ENCODE results near the gene SMOC2.

Gene SMOC2

DNA sequence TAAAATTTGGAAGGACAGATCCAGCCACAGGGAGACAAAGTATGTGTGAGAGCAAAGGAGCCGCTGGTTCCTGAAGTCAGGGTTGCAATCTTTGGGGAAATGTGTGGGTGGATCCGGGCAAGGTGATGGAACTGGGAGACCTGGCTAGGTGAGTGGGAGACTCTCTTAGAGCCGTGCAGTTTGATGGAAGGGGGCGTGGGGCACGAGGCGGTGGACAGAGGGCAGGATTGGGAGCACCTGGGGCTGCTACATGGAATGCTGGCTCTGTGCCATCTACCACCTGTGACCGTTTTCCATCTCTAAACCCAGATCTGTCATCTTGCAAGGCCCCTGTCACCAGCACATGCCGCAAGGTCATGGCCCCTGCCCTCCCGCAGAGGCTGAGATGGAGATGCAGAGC is 268.4 kb downstream of the SMOC2 start:
- ATAC-seq (ENCODE audit: low read depth), result no peak
- H3K27ac ChIP-seq (ENCODE audit: poor library complexity, severe bottlenecking), result no peak overlapping the region
- DNase-seq (ENCODE audit: low spot score), result no peak
- H3K4me3 ChIP-seq (ENCODE audit: severe bottlenecking), result no peak overlapping the region
- no peaks in the 10 kb centered on the region for H3K4me1 ChIP-seq (ENCODE audit: insufficient read depth, poor library complexity, severe bottlenecking)
- TF ChIP-seq, protein P1, sequence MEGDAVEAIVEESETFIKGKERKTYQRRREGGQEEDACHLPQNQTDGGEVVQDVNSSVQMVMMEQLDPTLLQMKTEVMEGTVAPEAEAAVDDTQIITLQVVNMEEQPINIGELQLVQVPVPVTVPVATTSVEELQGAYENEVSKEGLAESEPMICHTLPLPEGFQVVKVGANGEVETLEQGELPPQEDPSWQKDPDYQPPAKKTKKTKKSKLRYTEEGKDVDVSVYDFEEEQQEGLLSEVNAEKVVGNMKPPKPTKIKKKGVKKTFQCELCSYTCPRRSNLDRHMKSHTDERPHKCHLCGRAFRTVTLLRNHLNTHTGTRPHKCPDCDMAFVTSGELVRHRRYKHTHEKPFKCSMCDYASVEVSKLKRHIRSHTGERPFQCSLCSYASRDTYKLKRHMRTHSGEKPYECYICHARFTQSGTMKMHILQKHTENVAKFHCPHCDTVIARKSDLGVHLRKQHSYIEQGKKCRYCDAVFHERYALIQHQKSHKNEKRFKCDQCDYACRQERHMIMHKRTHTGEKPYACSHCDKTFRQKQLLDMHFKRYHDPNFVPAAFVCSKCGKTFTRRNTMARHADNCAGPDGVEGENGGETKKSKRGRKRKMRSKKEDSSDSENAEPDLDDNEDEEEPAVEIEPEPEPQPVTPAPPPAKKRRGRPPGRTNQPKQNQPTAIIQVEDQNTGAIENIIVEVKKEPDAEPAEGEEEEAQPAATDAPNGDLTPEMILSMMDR (IDR thresholded peaks at IDR 0.05; ENCODE audit: poor library complexity, severe bottlenecking), result no peak
- H3K27me3 ChIP-seq (ENCODE audit: insufficient read depth, poor library complexity, severe bottlenecking), result no peaks in the 10 kb centered on the region
- H3K9me3 ChIP-seq (ENCODE audit: severe bottlenecking), result no peaks in the 10 kb centered on the region
- no peaks in the 10 kb centered on the region for H3K36me3 ChIP-seq (ENCODE audit: low read depth)

DNA sequence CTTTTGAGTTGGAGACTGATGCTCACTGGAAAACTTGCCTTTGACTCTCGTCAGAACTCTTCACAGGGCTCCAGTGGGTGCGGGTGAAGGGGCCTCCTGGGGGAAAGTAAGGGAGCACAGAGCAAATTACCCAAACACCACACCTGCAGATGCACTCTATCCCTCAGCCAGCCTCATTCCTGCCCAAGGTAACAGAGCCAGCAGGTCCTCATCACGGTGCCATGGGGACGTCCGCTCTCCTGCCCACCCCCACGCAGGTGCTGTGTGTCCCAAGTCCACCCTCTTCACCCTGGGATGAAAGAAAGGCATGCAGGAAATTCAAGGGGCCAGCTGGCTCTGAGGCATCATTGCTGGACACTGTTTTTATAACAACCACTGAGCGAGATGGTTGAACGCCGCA is 269.0 kb downstream of the SMOC2 start:
- Histone ChIP-seq H3K27ac (ENCODE audit: poor library complexity, severe bottlenecking) (no peak overlapping the region), H3K27me3 (ENCODE audit: insufficient read depth, poor library complexity, severe bottlenecking) (no peaks in the 10 kb centered on the region), H3K4me3 (ENCODE audit: severe bottlenecking) (no peak overlapping the region), H3K36me3 (ENCODE audit: low read depth) (no peaks in the 10 kb centered on the region), H3K4me1 (ENCODE audit: insufficient read depth, poor library complexity, severe bottlenecking) (no peaks in the 10 kb centered on the region), H3K9me3 (ENCODE audit: severe bottlenecking) (no peaks in the 10 kb centered on the region)
- DNase-seq (ENCODE audit: low spot score) (no peak), ATAC-seq (ENCODE audit: low read depth) (no peak)
- TF ChIP-seq, protein P1 (IDR thresholded peaks at IDR 0.05; ENCODE audit: poor library complexity, severe bottlenecking), result no peak

DNA sequence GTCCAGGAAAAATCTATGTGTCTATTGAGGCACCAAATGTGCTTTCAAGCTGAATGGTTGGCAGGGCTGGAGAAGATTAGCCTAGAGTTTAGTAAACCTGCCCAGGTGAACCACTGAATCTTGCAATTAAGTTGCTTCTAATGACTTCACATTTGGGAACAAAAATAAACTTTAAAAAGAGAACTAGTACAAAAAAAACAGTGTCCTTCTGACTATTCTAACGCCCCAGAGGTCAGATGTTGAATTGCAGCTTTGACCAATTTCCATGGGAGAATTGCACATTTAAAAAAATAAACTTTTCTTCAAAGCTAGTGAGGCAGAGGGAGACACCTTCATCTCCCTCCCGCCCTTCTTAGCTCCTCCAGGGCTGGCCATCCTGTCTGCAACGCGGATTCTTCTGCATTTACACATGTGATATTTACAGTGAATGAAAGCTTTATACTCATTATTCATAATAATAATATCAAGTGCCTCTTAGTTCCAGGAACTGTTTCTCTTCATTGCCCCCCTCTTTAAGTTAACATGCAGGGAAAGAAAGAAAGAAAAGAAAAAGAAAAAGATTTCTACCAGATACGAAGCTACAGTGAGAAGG is 270.2 kb downstream of the SMOC2 start:
- TF ChIP-seq, protein P1 (IDR thresholded peaks at IDR 0.05; ENCODE audit: poor library complexity, severe bottlenecking), result peak; percentile 43
- H3K27me3 ChIP-seq (ENCODE audit: insufficient read depth, poor library complexity, severe bottlenecking), result no peaks in the 10 kb centered on the region
- ATAC-seq (ENCODE audit: low read depth) (no peak), DNase-seq (ENCODE audit: low spot score) (no peak)
- H3K4me3 ChIP-seq (ENCODE audit: severe bottlenecking), result no peak overlapping the region
- H3K9me3 ChIP-seq (ENCODE audit: severe bottlenecking), result no peaks in the 10 kb centered on the region
- H3K27ac ChIP-seq (ENCODE audit: poor library complexity, severe bottlenecking), result no peak overlapping the region
- H3K4me1 ChIP-seq (ENCODE audit: insufficient read depth, poor library complexity, severe bottlenecking), result no peaks in the 10 kb centered on the region
- H3K36me3 ChIP-seq (ENCODE audit: low read depth), result no peaks in the 10 kb centered on the region

DNA sequence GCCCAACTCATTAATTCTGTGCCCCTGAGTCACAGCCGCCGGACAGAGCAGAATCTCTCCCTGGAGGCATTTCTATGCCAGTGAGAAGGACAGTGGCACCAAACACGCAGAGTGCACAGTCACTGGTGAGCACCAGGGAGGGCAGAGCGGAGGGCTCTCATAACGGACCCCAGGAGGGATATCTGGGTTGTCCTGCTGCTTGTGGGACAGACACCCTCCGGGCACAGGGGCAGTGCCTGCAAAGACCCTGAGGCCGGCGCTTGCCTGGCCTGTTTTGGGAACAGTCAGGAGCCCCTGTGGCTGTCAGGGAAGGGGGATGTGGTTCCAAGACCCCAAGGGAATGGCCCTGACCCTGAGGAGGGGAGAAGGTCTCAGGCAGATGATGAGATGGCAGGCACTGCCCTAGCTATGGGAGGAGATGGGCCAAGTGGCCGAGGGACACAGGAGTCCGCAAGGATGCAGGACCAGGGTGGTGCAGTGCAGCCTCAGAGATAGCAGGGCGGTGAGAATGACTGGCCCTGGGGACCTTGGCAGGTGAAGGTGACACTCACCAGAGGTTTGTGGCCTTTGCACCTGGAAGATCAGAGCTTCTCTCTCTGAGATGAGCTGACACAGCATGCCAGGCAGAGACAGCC is 270.8 kb downstream of the SMOC2 start:
- H3K4me1 ChIP-seq (ENCODE audit: insufficient read depth, poor library complexity, severe bottlenecking), result no peaks in the 10 kb centered on the region
- no peak for ATAC-seq (ENCODE audit: low read depth)
- no peak overlapping the region for H3K27ac ChIP-seq (ENCODE audit: poor library complexity, severe bottlenecking)
- H3K4me3 ChIP-seq (ENCODE audit: severe bottlenecking), result no peak overlapping the region
- no peaks in the 10 kb centered on the region for H3K27me3 ChIP-seq (ENCODE audit: insufficient read depth, poor library complexity, severe bottlenecking)
- TF ChIP-seq, protein P1 (IDR thresholded peaks at IDR 0.05; ENCODE audit: poor library complexity, severe bottlenecking), result no peak
- no peaks in the 10 kb centered on the region for H3K36me3 ChIP-seq (ENCODE audit: low read depth)
- H3K9me3 ChIP-seq (ENCODE audit: severe bottlenecking), result no peaks in the 10 kb centered on the region
- no peak for DNase-seq (ENCODE audit: low spot score)

DNA sequence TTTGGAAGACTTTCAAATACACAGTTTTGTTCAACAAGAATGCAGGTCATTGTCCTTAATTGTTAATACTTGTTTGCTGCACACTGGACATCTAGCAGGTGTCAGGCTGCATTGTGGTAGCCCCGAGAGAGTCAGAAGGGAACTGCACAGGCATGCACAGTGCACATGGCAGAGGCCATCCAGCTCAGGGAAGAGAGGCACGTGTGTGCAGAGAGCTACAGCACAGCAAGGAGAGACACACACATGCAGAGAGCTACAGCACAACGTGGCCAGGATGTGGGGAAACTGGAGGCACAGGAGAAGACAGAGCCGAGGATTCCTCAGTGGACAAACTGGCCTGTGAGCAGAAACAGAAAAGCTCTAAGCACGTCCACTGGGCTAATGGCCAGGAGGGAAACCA is 272.0 kb downstream of the SMOC2 start:
- H3K4me3 ChIP-seq (ENCODE audit: severe bottlenecking), result no peak overlapping the region
- H3K36me3 ChIP-seq (ENCODE audit: low read depth), result no peaks in the 10 kb centered on the region
- H3K9me3 ChIP-seq (ENCODE audit: severe bottlenecking), result no peaks in the 10 kb centered on the region
- no peak for ATAC-seq (ENCODE audit: low read depth)
- no peak overlapping the region for H3K27ac ChIP-seq (ENCODE audit: poor library complexity, severe bottlenecking)
- H3K27me3 ChIP-seq (ENCODE audit: insufficient read depth, poor library complexity, severe bottlenecking), result no peaks in the 10 kb centered on the region
- H3K4me1 ChIP-seq (ENCODE audit: insufficient read depth, poor library complexity, severe bottlenecking), result no peaks in the 10 kb centered on the region
- DNase-seq (ENCODE audit: low spot score), result no peak
- TF ChIP-seq, protein P1 (IDR thresholded peaks at IDR 0.05; ENCODE audit: poor library complexity, severe bottlenecking), result no peak
